Stimulated activated naive CD4-positive, alpha-beta T cell (primary cell): ENCODE data around the gene SAMSN1.

Experiments
- DNase-seq, 6 experiments: peaks; one replicate each; lab custom pipeline; 2025; lab: John Stamatoyannopoulos, UW

Gene SAMSN1

GRCh38 chr21:14545906-14546480 lies at the start of gene SAMSN1:
TSS of gene SAMSN1 (minus strand) at chr21:14546315. CDS start at chr21:14546261, 54 bp downstream.
- peak; percentile 19 to 79 (median 68) for DNase-seq

- DNase-seq = no peak
These were observed 49.3 kb upstream of the SAMSN1 start for GRCh38 chr21:14595449-14595848.

- DNase-seq = no peak
These were observed 48.9 kb upstream of the SAMSN1 start for GRCh38 chr21:14594967-14595366.

GRCh38 chr21:14593230-14593629 lies 47.1 kb upstream of the SAMSN1 start:
- no peak for DNase-seq

- DNase-seq = no peak
These were observed 46.3 kb upstream of the SAMSN1 start for GRCh38 chr21:14592296-14593000.

GRCh38 chr21:14591882-14592281 lies 45.8 kb upstream of the SAMSN1 start:
- no peak for DNase-seq

- DNase-seq = no peak
These were observed 45.3 kb upstream of the SAMSN1 start for GRCh38 chr21:14591377-14591776.

GRCh38 chr21:14589855-14590563 lies 43.9 kb upstream of the SAMSN1 start:
- DNase-seq = no peak

- no peak for DNase-seq
These were observed 41.2 kb upstream of the SAMSN1 start for GRCh38 chr21:14587266-14587665.

- no peak for DNase-seq
These were observed 39.0 kb upstream of the SAMSN1 start for GRCh38 chr21:14585122-14585521.

GRCh38 chr21:14584357-14585095 lies 38.4 kb upstream of the SAMSN1 start:
- no peak for DNase-seq

GRCh38 chr21:14583629-14584255 lies 37.6 kb upstream of the SAMSN1 start:
- no peak for DNase-seq

GRCh38 chr21:14582934-14583628 lies 37.0 kb upstream of the SAMSN1 start:
- DNase-seq = no peak

GRCh38 chr21:14581902-14582457 lies 35.9 kb upstream of the SAMSN1 start:
- DNase-seq = no peak

GRCh38 chr21:14573244-14573643 lies 27.1 kb upstream of the SAMSN1 start:
- DNase-seq = no peak

GRCh38 chr21:14572204-14572780 lies 26.2 kb upstream of the SAMSN1 start:
- DNase-seq = no peak

- DNase-seq = no peak
These were observed 23.8 kb upstream of the SAMSN1 start for GRCh38 chr21:14569868-14570267.

GRCh38 chr21:14569026-14569621 lies 23.0 kb upstream of the SAMSN1 start:
- no peak for DNase-seq

GRCh38 chr21:14567331-14568279 lies 21.5 kb upstream of the SAMSN1 start:
- DNase-seq = no peak
